ENCODE measurements around the gene ATG12. TPM values are rescaled to one million over a fixed set of nuclear protein-coding genes. Genes with fewer than 3 reads are reported as not detected.

Gene ATG12
- total and polyA plus RNA-seq, 2 of the 8 experiments (the other 6 are each of a cell fraction or from before 2014, with no cell fraction given): 23.8 to 49.3 TPM

- Histone ChIP-seq H2AFZ (ENCODE audit: low read length) (no peak overlapping the region), H3K36me3 (ENCODE audit: control insufficient read depth in 2 of 4, insufficient read depth in 4 of 4, low read length in 3 of 4) (no peaks in the 10 kb centered on the region), H2BK20ac (ENCODE audit: low read length) (no peak overlapping the region), H2BK5ac (ENCODE audit: low read depth, low read length) (no peak overlapping the region), H2BK12ac (ENCODE audit: low read depth, low read length) (no peak overlapping the region), H3K79me1 (ENCODE audit: low read depth, low read length) (no peaks in the 10 kb centered on the region), H3K4ac (replicated peaks; ENCODE audit: insufficient read length, low read depth, low read length) (no peak overlapping the region), H3K9ac (replicated peaks in 1 of 4; ENCODE audit: extremely low read depth in 1 of 4, low read depth in 3 of 4, low read length in 3 of 4) (no peak overlapping the region), H4K8ac (ENCODE audit: extremely low read depth, insufficient read depth, low read length) (no peak overlapping the region), H4K5ac (ENCODE audit: insufficient read length, low read depth, low read length) (no peak overlapping the region), H3K27me3 (replicated peaks in 1 of 4; ENCODE audit: control insufficient read depth in 3 of 4, extremely low read depth in 1 of 4, insufficient read depth in 3 of 4, low read length in 3 of 4) (no peaks in the 10 kb centered on the region), H3K9me3 (ENCODE audit: insufficient read depth in 2 of 2, low read depth in 1 of 2, low read length in 1 of 2) (no peaks in the 10 kb centered on the region), H3K27ac (ENCODE audit: low read depth, low read length) (no peak overlapping the region), H2AK5ac (ENCODE audit: low read depth, low read length) (no peak overlapping the region), H3K14ac (ENCODE audit: insufficient read length) (no peak overlapping the region), H2BK15ac (ENCODE audit: low read length) (no peak overlapping the region), H3K18ac (ENCODE audit: extremely low read depth, low read length) (no peak overlapping the region), H2BK120ac (replicated peaks; ENCODE audit: low read depth, low read length) (no peak overlapping the region), H3K23ac (ENCODE audit: insufficient read length) (no peak overlapping the region), H3K56ac (replicated peaks; ENCODE audit: insufficient read length, low read depth, low read length) (no peak overlapping the region), H3K4me3 (ENCODE audit: extremely low read depth in 1 of 4, insufficient read depth in 2 of 4, low read depth in 3 of 4, low read length in 4 of 4) (no peak overlapping the region), H3K79me2 (ENCODE audit: control insufficient read depth in 1 of 2, insufficient read depth in 2 of 2, low read length in 2 of 2) (no peaks in the 10 kb centered on the region), H4K91ac (replicated peaks; ENCODE audit: insufficient read length, low read length) (no peak overlapping the region), H3K4me2 (ENCODE audit: insufficient read depth in 1 of 2, low read depth in 2 of 2, low read length in 2 of 2) (no peak overlapping the region), H3K23me2 (ENCODE audit: low read depth, low read length) (no peaks in the 10 kb centered on the region), H4K20me1 (replicated peaks in 1 of 2; ENCODE audit: control insufficient read depth in 1 of 2, insufficient read depth in 2 of 2, low read length in 2 of 2) (no peaks in the 10 kb centered on the region), H3K4me1 (replicated peaks in 1 of 4; ENCODE audit: control insufficient read depth in 3 of 4, insufficient read depth in 4 of 4, low read length in 3 of 4) (no peaks in the 10 kb centered on the region)
- TF ChIP-seq SP4 (IDR thresholded peaks at IDR 0.05; ENCODE audit: low read length) (no peak), POLR2A (IDR thresholded peaks at IDR 0.05; ENCODE audit: control extremely low read depth in 1 of 2, low read depth in 2 of 2, low read length in 2 of 2) (no peak), SP2 (IDR thresholded peaks at IDR 0.05; ENCODE audit: low read length) (no peak), SAP30 (IDR thresholded peaks at IDR 0.05; ENCODE audit: insufficient read depth, insufficient replicate concordance, low read length) (no peak), SUZ12 (IDR thresholded peaks at IDR 0.05; ENCODE audit: low read length) (no peak), EP300 (IDR thresholded peaks at IDR 0.05; ENCODE audit: borderline replicate concordance in 1 of 2, low read depth in 2 of 2, low read length in 2 of 2) (no peak), TAF7 (optimal IDR thresholded peaks at IDR 0.05; ENCODE audit: borderline replicate concordance, low read depth, low read length) (no peak), POU5F1 (IDR thresholded peaks at IDR 0.05; ENCODE audit: low read depth, low read length) (no peak), CEBPB (IDR thresholded peaks at IDR 0.05; ENCODE audit: low read depth, low read length) (no peak), RBBP5 (IDR thresholded peaks at IDR 0.05; ENCODE audit: borderline replicate concordance, low read depth, low read length) (no peak), ASH2L (IDR thresholded peaks at IDR 0.05; ENCODE audit: low read length) (no peak), FOSL1 (IDR thresholded peaks at IDR 0.05; ENCODE audit: insufficient read depth, low read depth, low read length) (no peak), BACH1 (IDR thresholded peaks at IDR 0.05; ENCODE audit: low read length) (no peak), RNF2 (IDR thresholded peaks at IDR 0.05; ENCODE audit: borderline replicate concordance, low read depth, low read length, missing control alignments, poor library complexity, severe bottlenecking) (no peak), CHD2 (IDR thresholded peaks at IDR 0.05; ENCODE audit: low read length) (no peak)
- 100% methylated on average over 1 of the region's 1 CpG; no CpG with 5 or more reads in 1 of the 2 experiments for WGBS, 2 experiments (ENCODE audit: extremely low coverage in 1 of 2, insufficient coverage in 1 of 2, insufficient read length in 1 of 2, insufficient replicate concordance in 2 of 2, low coverage in 1 of 2, low lambda C conversion rate in 2 of 2, missing lambda C conversion rate in 1 of 2)
- DNase-seq (ENCODE audit: low read depth in 1 of 2, low spot score in 2 of 2): no peak
- POLR2A ChIA-PET (ENCODE audit: partially characterized antibody): no interaction called here
- CTCF ChIA-PET (ENCODE audit: partially characterized antibody): interaction anchor here (0.6 to 2.1 kb wide), 6 partner anchors 10 to 149 kb away, joined by 3 to 9 read pairs (median 3); no protein-coding TSS in a partner anchor
- FAIRE-seq: no peak
Observed at GRCh38 chr5:115778417-115778816, 62.9 kb downstream of the ATG12 start.
